CD4-positive, alpha-beta T cell (primary cell): ENCODE data around the gene CREB1. TPM values are rescaled to one million over a fixed set of nuclear protein-coding genes. Genes with fewer than 3 reads are reported as not detected.

ENCODE experiments used
- ATAC-seq: fragments of 200-7000 bp; cut with Tn5 transposase; one replicate; pipeline ENCODE4 v1.10.0; 2022; ENCODE audit warnings: mild to moderate bottlenecking; ENCODE audit not compliant: poor library complexity
- CTCF ChIA-PET: fragments of 350-600 bp; sonication (Branson Sonifier 250); formaldehyde crosslinking; loops from one replicate; lab custom pipeline; 2021; ENCODE audit warnings: antibody characterized with exemption, inconsistent platforms; lab: Charles Lee
- POLR2A ChIA-PET: fragments of 350-600 bp; sonication (Branson Sonifier 250); formaldehyde crosslinking; loops from one replicate; lab custom pipeline; 2021; ENCODE audit warnings: antibody characterized with exemption, inconsistent platforms; lab: Charles Lee
- DNase-seq, 14 experiments: peaks; one replicate each; pipeline ENCODE4 v3.0.0-alpha.2; 2013 to 2020; ENCODE audit warnings: mixed read lengths in 2 of 14
- H3K27ac ChIP-seq, 2 donors: one replicate each; pipeline versions ENCODE4 v1.5.1 to v1.7.0; 2013; ENCODE audit warnings: low read length in 2 of 2, low read depth in 1 of 2, mild to moderate bottlenecking in 1 of 2
- H3K27me3 ChIP-seq, 2 experiments: 1 replicate in 1 of 2; 2 replicates in 1 of 2; pipeline versions ENCODE4 v1.6.1 to v1.7.0; 2013; ENCODE audit warnings: low read length in 2 of 2, control low read depth in 1 of 2, mild to moderate bottlenecking in 1 of 2, moderate library complexity in 1 of 2; ENCODE audit not compliant: insufficient read depth in 2 of 2, control insufficient read depth in 1 of 2
- H3K36me3 ChIP-seq: one replicate; pipeline ENCODE4 v1.6.1; 2013; ENCODE audit warnings: low read length, control low read depth; ENCODE audit not compliant: insufficient read depth
- H3K4me1 ChIP-seq: one replicate; pipeline ENCODE4 v1.6.1; 2013; ENCODE audit warnings: low read length, control low read depth; ENCODE audit not compliant: insufficient read depth
- H3K4me3 ChIP-seq: one replicate; pipeline ENCODE4 v1.5.1; 2013; ENCODE audit warnings: mild to moderate bottlenecking, low read length, moderate library complexity
- H3K9me3 ChIP-seq, 2 experiments: 1 replicate in 1 of 2; 2 replicates in 1 of 2; pipeline versions ENCODE4 v1.6.1 to v1.7.0; 2013; ENCODE audit warnings: low read length in 2 of 2, mild to moderate bottlenecking in 2 of 2, control low read depth in 1 of 2, moderate library complexity in 1 of 2; ENCODE audit not compliant: control insufficient read depth in 1 of 2, insufficient read depth in 1 of 2
- H3K27ac Mint-ChIP-seq: one replicate; pipeline ENCODE4 v1.8.0; 2020; ENCODE audit warnings: mixed read lengths
- H3K27me3 Mint-ChIP-seq: one replicate; pipeline ENCODE4 v1.8.0; 2021; ENCODE audit warnings: mixed read lengths
- H3K36me3 Mint-ChIP-seq: one replicate; pipeline ENCODE4 v1.8.0; 2021; ENCODE audit warnings: low read depth, mixed read lengths
- H3K4me1 Mint-ChIP-seq: one replicate; pipeline ENCODE4 v1.8.0; 2021; ENCODE audit warnings: low read depth, mixed read lengths
- H3K4me3 Mint-ChIP-seq: one replicate; pipeline ENCODE4 v1.8.0; 2020; ENCODE audit warnings: mild to moderate bottlenecking, mixed read lengths
- H3K9me3 Mint-ChIP-seq: one replicate; pipeline ENCODE4 v1.8.0; 2020; ENCODE audit warnings: mixed read lengths
- CTCF ChIP-seq: fragments of 200-600 bp; IDR thresholded peaks from one replicate; pipeline ENCODE4 v1.8.0; 2022; ENCODE audit warnings: antibody characterized with exemption, mild to moderate bottlenecking
- intact Hi-C, 2 experiments: fragments of 100-400 bp; cut with DNase I in 1 of 2; cut with micrococcal nuclease in 1 of 2; formaldehyde crosslinking; loops; one replicate each; pipeline versions ENCODE4 v1.15.1 to v1.9.0; 2023 to 2025; cut with DNase I, micrococcal nuclease
- total RNA-seq, 174 experiments: library from RNA in 2 of 174; stranded (reverse) in 2 of 174; gene quantifications; one replicate each; pipeline ENCODE4 v1.2.3 and lab custom pipeline; 2021 to 2026

CREB1 gene
- total RNA-seq, 2 experiments from 2014 or later = 62.5 to 67.1 TPM

GRCh38 chr2:207603486-207603885, 73.7 kb downstream of the CREB1 start:
- ATAC-seq (no peak), DNase-seq (no peak)
- H3K4me3 ChIP-seq = no peak overlapping the region
- H3K27ac ChIP-seq = no peak overlapping the region
- H3K36me3 ChIP-seq = no peaks in the 10 kb centered on the region
- H3K36me3 Mint-ChIP-seq = peaks cover 29% of the 10 kb centered on the region
- intact Hi-C loops = no loop called here
- H3K9me3 ChIP-seq = no peaks in the 10 kb centered on the region
- CTCF ChIA-PET = interaction anchor here (0.7 kb wide), 1 partner anchor 22 kb away, joined by 3 read pairs; the partner anchor contains the start of gene METTL21A
- H3K27me3 ChIP-seq = no peaks in the 10 kb centered on the region
- no peaks in the 10 kb centered on the region for H3K27me3 Mint-ChIP-seq
- H3K9me3 Mint-ChIP-seq = no peaks in the 10 kb centered on the region
- POLR2A ChIA-PET = interaction anchor here (0.6 to 2.8 kb wide), 2 partner anchors 62 to 73 kb away, joined by 3 to 7 read pairs; partner anchors contain the start of gene CREB1
- H3K27ac Mint-ChIP-seq = peak overlapping the region; percentile 47
- peaks cover 32% of the 10 kb centered on the region for H3K4me1 Mint-ChIP-seq
- H3K4me3 Mint-ChIP-seq = no peak overlapping the region
- no peak for TF ChIP-seq CTCF
- H3K4me1 ChIP-seq = no peaks in the 10 kb centered on the region

- POLR2A ChIA-PET = interaction anchor here (0.8 to 1.5 kb wide), 2 partner anchors 76 to 90 kb away, joined by 3 read pairs; partner anchors contain the start of gene CREB1
- H3K36me3 Mint-ChIP-seq = peaks cover 22% of the 10 kb centered on the region
- CTCF ChIA-PET = no interaction called here
- no peak for TF ChIP-seq CTCF
- H3K4me3 Mint-ChIP-seq = no peak overlapping the region
- H3K4me1 Mint-ChIP-seq = peaks cover 23% of the 10 kb centered on the region
- H3K27me3 ChIP-seq = no peaks in the 10 kb centered on the region
- ATAC-seq (no peak), DNase-seq (no peak)
- no peaks in the 10 kb centered on the region for H3K9me3 Mint-ChIP-seq
- H3K27ac ChIP-seq = no peak overlapping the region
- intact Hi-C loops = no loop called here
- H3K4me1 ChIP-seq = no peaks in the 10 kb centered on the region
- H3K4me3 ChIP-seq = no peak overlapping the region
- no peak overlapping the region for H3K27ac Mint-ChIP-seq
- H3K27me3 Mint-ChIP-seq = no peaks in the 10 kb centered on the region
- H3K36me3 ChIP-seq = no peaks in the 10 kb centered on the region
- no peaks in the 10 kb centered on the region for H3K9me3 ChIP-seq
Measured at GRCh38 chr2:207606399-207606798, 76.6 kb downstream of the CREB1 start.

- intact Hi-C loops = no loop called here
- ChIA-PET POLR2A (interaction anchor here (1.5 kb wide), 1 partner anchor 77 kb away, joined by 3 read pairs; the partner anchor contains the start of gene CREB1), CTCF (no interaction called here)
- Histone ChIP-seq H3K4me3 (no peak overlapping the region), H3K4me1 (no peaks in the 10 kb centered on the region), H3K36me3 (no peaks in the 10 kb centered on the region), H3K9me3 (no peaks in the 10 kb centered on the region), H3K27ac (no peak overlapping the region), H3K27me3 (no peaks in the 10 kb centered on the region)
- TF ChIP-seq CTCF = no peak
- DNase-seq (no peak), ATAC-seq (no peak)
- Mint-ChIP-seq H3K27me3 (no peaks in the 10 kb centered on the region), H3K27ac (no peak overlapping the region), H3K36me3 (peaks cover 22% of the 10 kb centered on the region), H3K4me3 (no peak overlapping the region), H3K9me3 (no peaks in the 10 kb centered on the region), H3K4me1 (peaks cover 20% of the 10 kb centered on the region)
Measured at GRCh38 chr2:207606829-207607228, 77.1 kb downstream of the CREB1 start.
